GM19438 (cell line): ENCODE data around the gene ALDOC.

Experiments used
- ATAC-seq: cut with Tn5 transposase; IDR thresholded peaks from one replicate; pipeline ENCODE4 v1.9.1; 2021; ENCODE audit warnings: low read depth; ENCODE audit not compliant: unreplicated experiment

Gene ALDOC

GRCh38 chr17:28553000-28553505 is 23.6 kb downstream of the ALDOC start:
- no peak for ATAC-seq

- ATAC-seq = peak; percentile 47
These were observed 24.3 kb downstream of the ALDOC start, which contains the start of gene UNC119 for GRCh38 chr17:28552176-28552999. Gene UNC119 (minus strand): TSS chr17:28552624. CDS start chr17:28552557, 67 bp downstream.

GRCh38 chr17:28551421-28552175 is 25.1 kb downstream of the ALDOC start:
- ATAC-seq = peak; percentile 5

GRCh38 chr17:28550858-28551257 is 25.8 kb downstream of the ALDOC start:
- no peak for ATAC-seq

GRCh38 chr17:28549236-28550132 is 27.2 kb downstream of the ALDOC start:
- no peak for ATAC-seq

GRCh38 chr17:28548417-28549130 is 28.1 kb downstream of the ALDOC start:
- ATAC-seq = no peak

- ATAC-seq = no peak
These were observed 28.9 kb downstream of the ALDOC start for GRCh38 chr17:28547623-28548416.

- ATAC-seq = no peak
These were observed 29.5 kb downstream of the ALDOC start for GRCh38 chr17:28547096-28547622.

- ATAC-seq = no peak
These were observed 30.8 kb downstream of the ALDOC start for GRCh38 chr17:28545787-28546415.

GRCh38 chr17:28545141-28545503 is 31.6 kb downstream of the ALDOC start:
- ATAC-seq = no peak

- no peak for ATAC-seq
These were observed 32.1 kb downstream of the ALDOC start for GRCh38 chr17:28544402-28545140.

- ATAC-seq = no peak
These were observed 35.3 kb downstream of the ALDOC start for GRCh38 chr17:28541439-28541838.

GRCh38 chr17:28540231-28540630 is 36.5 kb downstream of the ALDOC start:
- no peak for ATAC-seq

GRCh38 chr17:28538296-28538895 is 38.3 kb downstream of the ALDOC start:
- no peak for ATAC-seq

- no peak for ATAC-seq
These were observed 39.5 kb downstream of the ALDOC start for GRCh38 chr17:28537219-28537610.

- ATAC-seq = no peak
These were observed 40.0 kb downstream of the ALDOC start for GRCh38 chr17:28536532-28537218.
